GM10248 (cell line): Measurements from ENCODE around the gene PDE1C.

Experiments used
- CTCF ChIA-PET: fragments of 300-600 bp; sonication (Branson Sonifier 250); formaldehyde crosslinking; extraction: SDS; loops from one replicate; lab custom pipeline; 2021; ENCODE audit warnings: antibody characterized with exemption; lab: Yijun Ruan, JAX
- POLR2A ChIA-PET: fragments of 350-650 bp; sonication (Branson Sonifier 250); formaldehyde crosslinking; extraction: SDS; loops from one replicate; lab custom pipeline; 2020; ENCODE audit warnings: antibody characterized with exemption; lab: Yijun Ruan, JAX
- DNase-seq: peaks from one replicate; pipeline ENCODE4 v3.0.0; 2012; ENCODE audit errors: extremely low spot score
- CTCF ChIP-seq: IDR thresholded peaks from 2 replicates; pipeline ENCODE4 v1.5.1; 2012; ENCODE audit warnings: mild to moderate bottlenecking, low read depth; ENCODE audit errors: extremely low read depth, missing control alignments, control extremely low read depth

The PDE1C gene

DNA sequence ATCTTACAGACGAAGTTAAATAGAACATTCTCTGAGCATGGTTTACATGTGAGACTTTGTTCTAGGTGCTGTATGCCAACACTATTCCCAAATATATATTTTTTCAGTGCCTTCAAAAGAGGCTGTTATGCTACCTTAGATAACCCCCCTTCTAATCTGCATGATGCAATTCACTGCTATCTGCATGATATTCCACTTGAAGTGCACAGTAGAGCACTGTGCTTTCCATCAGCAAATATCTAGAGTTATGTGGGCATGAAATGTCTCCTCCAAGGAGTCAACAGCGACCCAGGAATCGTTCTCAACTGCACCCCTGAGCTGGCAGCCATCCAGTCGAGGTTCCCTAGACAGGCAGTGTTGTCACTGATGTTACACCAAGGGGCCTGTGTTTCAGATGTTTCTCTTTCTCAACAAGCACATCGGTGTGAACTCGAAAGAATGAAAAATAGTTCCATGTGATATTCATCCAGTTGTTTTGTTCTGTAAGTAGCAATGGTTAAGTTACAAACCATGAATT lies 88.3 kb downstream of the PDE1C start:
- DNase-seq: no peak
- CTCF ChIA-PET: interaction anchor here (1.0 kb wide), 1 partner anchor 32 kb away, joined by 3 read pairs; no protein-coding TSS in a partner anchor
- POLR2A ChIA-PET: no interaction called here
- no peak for TF ChIP-seq CTCF

DNA sequence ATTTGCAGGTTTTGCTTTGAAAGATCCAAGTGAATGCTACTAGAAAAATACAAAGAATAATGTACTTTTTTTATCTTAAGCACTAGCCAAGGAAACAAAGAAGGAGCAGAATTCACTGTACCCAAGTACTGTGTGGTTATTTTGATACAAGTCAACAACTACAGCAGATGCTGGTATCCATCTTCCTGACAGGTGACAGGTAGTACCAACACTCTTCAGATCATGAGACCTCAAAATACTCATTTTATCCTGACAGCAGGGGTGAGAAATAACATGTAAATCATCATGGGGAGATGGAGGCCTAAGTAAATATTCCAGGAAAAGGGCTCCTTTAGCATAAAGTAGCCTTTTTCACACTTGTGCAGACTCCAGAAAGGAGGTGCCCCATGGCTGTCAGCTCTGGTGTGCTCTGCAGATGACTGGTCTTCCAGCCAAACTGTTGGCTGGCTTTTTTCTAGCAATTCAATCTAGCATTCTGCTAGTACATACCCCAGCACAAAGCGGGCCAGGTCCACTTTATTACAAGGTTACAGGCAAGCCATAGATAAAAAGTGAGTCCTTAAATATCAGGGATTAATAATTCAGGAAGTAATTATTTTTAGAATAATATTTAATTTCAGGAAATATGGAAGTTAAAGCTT lies 90.4 kb downstream of the PDE1C start:
- TF ChIP-seq CTCF: no peak
- no peak for DNase-seq
- POLR2A ChIA-PET: no interaction called here
- CTCF ChIA-PET: no interaction called here

DNA sequence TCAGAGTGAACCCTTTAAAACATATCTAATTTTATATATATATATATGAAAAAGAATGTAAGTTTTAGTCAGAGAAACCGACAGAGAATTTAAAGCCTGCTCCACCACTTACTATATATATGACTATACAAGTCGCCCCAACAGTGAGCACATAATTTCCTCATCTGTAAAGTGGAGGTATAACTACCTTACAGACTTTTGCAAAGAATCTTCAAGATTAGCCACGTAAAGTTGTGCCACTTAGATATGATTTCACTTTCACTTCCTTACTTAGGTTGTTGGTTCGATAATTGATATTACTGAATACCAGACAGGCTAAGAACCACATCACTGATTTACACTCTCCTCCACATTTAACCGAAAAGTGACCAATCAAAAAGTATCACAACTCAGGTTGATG lies 94.7 kb downstream of the PDE1C start:
- POLR2A ChIA-PET: no interaction called here

GRCh38 chr7:31974351-31974750 lies 95.9 kb downstream of the PDE1C start:
- no peak for TF ChIP-seq CTCF
- ChIA-PET POLR2A (no interaction called here), CTCF (interaction anchor here (1.7 kb wide), 1 partner anchor 12 kb away, joined by 4 read pairs; no protein-coding TSS in a partner anchor)
- DNase-seq: no peak

More for the DNA sequence above, 94.7 kb downstream of the PDE1C start:
- TF ChIP-seq CTCF: no peak
- DNase-seq: no peak
- CTCF ChIA-PET: no interaction called here

DNA sequence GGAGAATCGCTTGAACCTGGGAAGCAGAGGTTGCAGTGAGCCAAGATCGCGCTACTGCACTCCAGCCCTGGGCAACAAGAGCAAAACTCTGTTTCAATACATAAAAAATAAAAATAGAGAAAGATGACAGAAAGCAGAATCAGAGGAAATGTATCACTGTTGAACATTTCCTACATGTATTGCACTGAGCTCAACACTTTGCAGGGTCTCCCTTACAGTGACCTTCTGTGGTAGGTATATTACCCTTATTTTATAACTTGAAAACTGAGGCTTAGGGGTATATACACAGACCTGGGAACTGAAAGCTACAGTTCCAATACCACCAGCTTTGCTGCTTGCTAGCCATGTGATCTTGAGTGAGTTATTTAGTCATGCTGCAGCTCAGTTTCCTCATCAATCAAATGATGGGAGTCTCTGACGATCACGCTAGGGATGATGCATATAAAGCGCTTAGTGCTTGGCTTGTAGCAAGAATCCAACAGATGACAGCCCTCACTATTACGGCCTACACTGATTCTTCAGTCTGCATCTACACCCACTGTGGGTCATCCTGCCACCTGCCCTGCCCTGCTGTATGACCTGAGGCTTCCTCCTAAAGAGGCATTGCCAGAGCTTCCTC lies 99.0 kb downstream of the PDE1C start:
- ChIA-PET POLR2A (no interaction called here), CTCF (no interaction called here)
- no peak for DNase-seq
- no peak for TF ChIP-seq CTCF

- no peak for TF ChIP-seq CTCF
- CTCF ChIA-PET: no interaction called here
- POLR2A ChIA-PET: no interaction called here
- no peak for DNase-seq
Observed at GRCh38 chr7:31970501-31970900, 99.7 kb downstream of the PDE1C start.
